HL-60/S4 treated with retinoic acid at 250 ng/mL for 4 days and 3 days (cell line): Measurements from ENCODE around the gene TNFSF11.

Experiments used
- in situ Hi-C: fragments of 300-500 bp; cut with MboI; formaldehyde crosslinking; loops from 2 replicates; pipeline ENCODE4 v1.7.0; 2022; ENCODE audit warnings: low sequenced_read_pairs

TNFSF11 gene

DNA sequence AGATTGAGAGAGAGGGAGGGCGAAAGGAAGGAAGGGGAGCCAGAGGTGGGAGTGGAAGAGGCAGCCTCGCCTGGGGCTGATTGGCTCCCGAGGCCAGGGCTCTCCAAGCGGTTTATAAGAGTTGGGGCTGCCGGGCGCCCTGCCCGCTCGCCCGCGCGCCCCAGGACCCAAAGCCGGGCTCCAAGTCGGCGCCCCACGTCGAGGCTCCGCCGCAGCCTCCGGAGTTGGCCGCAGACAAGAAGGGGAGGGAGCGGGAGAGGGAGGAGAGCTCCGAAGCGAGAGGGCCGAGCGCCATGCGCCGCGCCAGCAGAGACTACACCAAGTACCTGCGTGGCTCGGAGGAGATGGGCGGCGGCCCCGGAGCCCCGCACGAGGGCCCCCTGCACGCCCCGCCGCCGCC lies at the start of gene TNFSF11:
TSS of gene TNFSF11 (plus strand) at position 142 of the 400 bp plus-strand sequence. CDS start at position 294, 152 bp downstream.
- in situ Hi-C loops: no loop called here

DNA sequence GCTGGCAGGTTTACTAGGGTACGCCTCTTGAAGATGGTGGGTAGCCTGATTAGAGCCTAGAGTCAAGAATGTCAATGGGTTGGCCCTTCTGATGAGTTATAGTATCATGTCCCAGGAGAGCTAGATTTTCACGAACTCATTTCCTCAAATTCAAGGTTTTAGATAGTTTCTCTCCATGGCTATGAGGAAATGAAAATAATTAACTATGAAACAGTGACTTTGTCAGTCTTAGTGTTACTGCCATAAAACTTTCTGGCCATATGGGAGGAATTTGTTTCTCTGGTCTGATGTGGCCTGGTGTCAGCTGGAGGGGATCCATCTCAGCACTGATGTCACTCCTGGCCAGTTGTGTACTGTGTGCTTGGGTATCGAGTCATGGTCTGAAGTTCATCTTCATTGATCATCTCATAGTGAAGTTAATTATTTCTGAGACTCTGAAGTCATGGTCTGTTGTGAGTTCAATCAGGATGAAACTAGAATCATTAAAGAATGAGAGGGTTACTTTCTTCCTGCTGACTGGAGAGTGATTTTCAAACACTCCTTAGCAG lies 49.4 kb upstream of the TNFSF11 start:
- in situ Hi-C loops: no loop called here

DNA sequence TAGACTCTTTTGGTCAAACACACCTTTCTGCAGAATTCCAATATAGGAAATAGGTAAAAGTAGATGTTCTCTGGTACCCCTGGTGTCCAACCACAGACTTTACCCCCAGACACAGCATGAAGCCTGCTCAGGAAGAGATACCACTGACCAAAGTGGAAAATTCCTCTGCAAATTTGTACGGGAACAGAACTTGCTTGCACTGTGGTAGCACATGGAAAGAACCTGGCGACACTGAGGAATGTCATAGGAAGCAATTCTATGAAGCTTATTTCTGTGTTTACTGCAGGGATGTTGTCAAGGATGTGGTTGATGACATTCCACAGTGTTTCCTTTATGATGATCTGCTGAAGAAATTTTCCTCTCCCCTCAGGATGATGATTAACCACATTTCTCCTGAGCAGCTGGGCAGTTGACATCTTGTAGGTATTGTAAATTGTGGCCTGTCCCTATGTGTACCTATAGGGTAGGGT lies 48.9 kb upstream of the TNFSF11 start:
- in situ Hi-C loops: no loop called here

GRCh38 chr13:42526276-42526675 lies 47.7 kb upstream of the TNFSF11 start:
- in situ Hi-C loops: no loop called here

- in situ Hi-C loops: no loop called here
Measured at GRCh38 chr13:42526804-42527203, 47.1 kb upstream of the TNFSF11 start.

- in situ Hi-C loops: no loop called here
Measured at GRCh38 chr13:42532561-42533335, 41.2 kb upstream of the TNFSF11 start.

- in situ Hi-C loops: no loop called here
Measured at GRCh38 chr13:42533336-42533591, 40.7 kb upstream of the TNFSF11 start.

DNA sequence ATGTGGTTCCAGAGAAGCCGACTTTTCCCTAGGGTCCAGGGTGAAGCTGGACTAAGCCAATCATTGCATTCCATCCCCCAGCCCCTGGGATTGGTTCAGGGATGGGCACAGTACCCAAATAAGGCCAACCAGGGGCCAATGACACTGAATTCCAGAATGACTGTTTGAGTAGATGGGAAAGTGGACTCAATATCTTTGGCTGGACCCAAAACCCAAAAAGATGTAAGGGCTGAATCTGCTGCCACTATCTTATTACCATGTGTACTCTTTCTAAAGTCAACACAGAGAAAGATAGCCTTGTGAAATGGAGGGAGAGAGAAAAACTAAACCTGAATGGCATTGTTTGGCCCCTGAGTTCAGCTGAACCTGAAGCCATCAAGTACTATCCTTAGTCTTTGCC lies 39.2 kb upstream of the TNFSF11 start:
- in situ Hi-C loops: no loop called here

- in situ Hi-C loops: no loop called here
Measured at GRCh38 chr13:42538996-42539395, 35.0 kb upstream of the TNFSF11 start.

DNA sequence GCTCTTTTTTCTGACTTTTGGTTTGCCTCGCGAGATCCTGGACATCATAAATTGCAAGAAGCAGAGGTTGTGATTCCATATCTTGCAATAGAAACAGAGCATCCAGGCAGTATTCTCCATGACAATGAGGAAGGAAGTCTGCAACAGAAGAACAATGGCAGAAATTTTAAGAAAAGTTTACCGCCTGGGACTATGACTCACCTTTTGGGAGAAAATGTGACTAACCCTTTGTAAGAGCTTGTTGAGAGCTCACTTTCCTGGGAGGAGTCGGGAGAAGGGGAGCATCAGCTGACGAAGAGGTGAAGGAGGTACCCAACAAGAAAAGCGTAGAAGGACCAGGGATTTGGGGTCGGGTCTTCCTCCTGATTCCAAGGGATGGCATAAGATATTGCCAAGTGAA lies 34.3 kb upstream of the TNFSF11 start:
- in situ Hi-C loops: no loop called here

DNA sequence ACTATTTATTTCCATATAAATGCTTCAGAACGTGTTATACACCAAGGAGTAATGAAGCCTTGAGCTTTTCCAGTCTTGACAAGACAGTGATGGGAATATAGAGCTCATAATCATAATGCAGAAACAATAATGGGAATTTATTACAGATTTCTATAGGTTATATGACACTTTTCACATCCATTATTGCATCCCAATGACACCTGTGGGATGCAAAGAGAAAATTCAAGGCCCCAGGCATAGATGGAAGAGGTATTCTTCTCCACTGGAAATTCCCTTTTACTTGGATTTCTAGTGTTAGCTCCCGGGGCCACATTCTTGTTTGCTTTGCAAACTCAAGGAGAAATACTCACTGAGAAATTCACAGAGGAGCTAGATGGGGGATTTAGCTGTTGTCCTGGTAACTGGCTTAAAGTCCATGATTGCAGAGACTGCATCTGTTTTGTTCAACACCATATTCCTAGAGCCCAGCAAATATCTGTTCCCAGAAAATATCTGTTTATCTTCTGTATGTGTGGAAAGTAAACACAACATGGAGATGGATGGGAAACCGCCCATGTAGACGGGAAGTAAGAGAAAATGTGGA lies 30.6 kb upstream of the TNFSF11 start:
- in situ Hi-C loops: no loop called here

DNA sequence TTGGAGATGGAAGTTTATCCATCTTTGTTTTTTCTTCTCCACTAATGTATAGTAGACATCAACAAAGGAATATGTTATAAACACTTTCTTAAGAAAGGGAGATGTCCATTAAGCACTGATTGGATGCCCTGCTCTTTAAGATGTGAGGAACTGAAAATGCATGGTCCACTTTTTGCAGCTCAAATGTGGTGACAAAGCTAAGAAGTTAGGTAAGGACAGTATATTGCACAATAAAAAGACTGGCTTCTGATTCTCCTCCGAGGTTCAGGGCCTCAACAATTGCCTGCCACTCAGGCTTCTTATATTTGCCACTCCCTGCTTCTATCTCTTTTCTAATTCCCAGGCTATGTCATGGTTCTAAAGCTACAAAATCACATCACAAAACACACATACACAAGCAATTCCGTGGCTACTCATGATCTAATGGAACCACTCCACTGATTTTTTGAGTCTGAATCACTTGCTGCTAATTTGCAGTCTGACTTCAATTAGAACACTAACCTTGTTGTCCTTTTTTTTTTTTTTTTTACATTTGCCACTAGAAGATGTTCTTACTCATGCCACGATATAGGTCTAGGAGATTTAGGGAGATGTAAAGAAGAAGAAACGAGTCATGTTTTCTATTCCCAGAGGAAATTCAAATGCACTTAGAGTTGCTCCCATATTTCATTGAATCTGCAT lies 29.6 kb upstream of the TNFSF11 start:
- in situ Hi-C loops: no loop called here

DNA sequence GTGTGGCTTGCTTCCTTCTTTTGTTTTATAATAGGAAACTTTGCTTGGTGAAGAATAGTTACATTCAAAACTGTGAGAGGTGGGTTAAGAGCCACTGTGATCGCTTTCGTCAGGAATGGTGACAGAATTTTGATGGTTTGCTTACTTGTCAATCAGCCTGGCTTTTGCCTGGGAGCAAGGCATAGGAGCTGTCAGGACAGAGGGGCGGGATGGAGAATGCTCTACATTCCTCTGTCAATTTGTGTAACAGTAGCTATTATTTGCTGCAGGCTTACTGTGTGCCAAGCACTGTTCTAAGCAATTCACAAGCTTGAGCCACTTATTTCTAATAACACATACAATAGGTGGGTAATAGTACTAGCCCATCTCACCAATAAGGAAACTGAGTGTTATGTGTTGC lies 28.1 kb upstream of the TNFSF11 start:
- in situ Hi-C loops: no loop called here

- in situ Hi-C loops: no loop called here
Measured at GRCh38 chr13:42547612-42548011, 26.3 kb upstream of the TNFSF11 start.

GRCh38 chr13:42548731-42549551 lies 25.0 kb upstream of the TNFSF11 start:
- in situ Hi-C loops: no loop called here

GRCh38 chr13:42549552-42549936 lies 24.4 kb upstream of the TNFSF11 start:
- in situ Hi-C loops: no loop called here

- in situ Hi-C loops: no loop called here
Measured at GRCh38 chr13:42551611-42552010, 22.3 kb upstream of the TNFSF11 start.

DNA sequence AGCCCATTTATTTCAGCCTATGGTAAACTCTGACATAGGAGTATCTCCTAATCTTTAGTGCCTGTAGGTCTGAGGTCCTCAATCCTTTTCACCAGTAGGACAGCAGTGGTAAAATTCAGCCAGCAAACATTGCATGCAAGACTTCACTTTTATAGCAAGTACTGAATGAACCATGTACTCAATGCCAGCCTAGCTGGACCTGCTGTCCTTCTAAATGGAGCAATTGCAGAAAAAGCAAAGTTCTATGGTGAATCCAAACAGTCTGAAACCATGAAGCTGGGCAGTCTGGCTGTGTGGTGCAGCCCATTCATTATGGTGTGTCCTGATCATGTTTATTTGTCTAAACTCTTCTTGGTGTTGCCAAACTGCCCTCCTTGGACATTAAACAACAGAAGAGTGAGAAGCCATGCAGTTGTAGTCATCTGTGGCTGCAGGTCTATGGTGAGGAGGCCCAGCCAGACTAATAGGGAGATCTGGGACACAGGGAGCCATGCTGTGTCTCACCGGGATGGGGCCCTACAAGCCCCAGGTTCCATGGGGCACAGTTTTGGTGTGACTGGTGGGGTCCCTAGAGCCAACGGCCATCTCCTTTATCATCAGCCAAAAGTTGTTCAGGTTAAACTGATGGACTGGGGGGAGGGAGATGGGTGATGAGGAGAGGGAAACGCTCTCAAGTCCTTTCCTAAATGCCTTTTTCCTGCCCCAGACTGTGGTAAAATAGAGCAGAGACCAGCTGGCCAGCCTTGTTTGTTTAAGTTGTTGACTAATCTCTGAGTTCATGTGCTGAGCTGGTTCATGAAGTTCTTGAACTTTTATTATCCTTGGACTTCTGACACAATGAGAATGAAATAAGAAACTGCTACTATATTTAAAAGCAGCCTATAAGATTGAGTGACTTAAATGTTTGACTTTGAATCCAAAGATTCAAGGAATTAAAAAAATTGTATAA lies 20.6 kb upstream of the TNFSF11 start:
- in situ Hi-C loops: no loop called here

GRCh38 chr13:42559057-42559456 lies 14.9 kb upstream of the TNFSF11 start:
- in situ Hi-C loops: no loop called here
